Endothelial cell of umbilical vein (primary cell): ENCODE data around the gene THEMIS. TPM values are rescaled to one million over a fixed set of nuclear protein-coding genes. Genes with fewer than 3 reads are reported as not detected.

Experiments
- BruUV-seq: library from RNA; stranded (reverse); fragments of 400-500 nt; replicated peaks from 2 replicates; lab custom pipeline; 2021; lab: Mats Ljungman, UMichigan
- CTCF ChIA-PET: fragments of 300-600, 350-600 bp; sonication (Branson Sonifier 250); formaldehyde crosslinking; loops from one replicate; lab custom pipeline; 2021; ENCODE audit warnings: antibody characterized with exemption, inconsistent platforms; lab: Charles Lee
- POLR2A ChIA-PET: fragments of 300-600, 350-600 bp; sonication (Branson Sonifier 250); formaldehyde crosslinking; loops from one replicate; lab custom pipeline; 2021; ENCODE audit warnings: antibody characterized with exemption, inconsistent platforms; lab: Charles Lee
- DNase-seq: peaks from one replicate; pipeline ENCODE4 v3.0.0-alpha.2; 2011; ENCODE audit warnings: low read depth, low spot score
- FAIRE-seq: peaks from 2 replicates; lab custom pipeline; 2011; peaks lifted over from hg19 to GRCh38; lab: Jason Lieb, UNC
- H2AFZ ChIP-seq: 2 replicates; pipeline ENCODE4 v1.6.0; 2012; ENCODE audit warnings: low read depth, low read length, control low read depth, inconsistent platforms
- H3K27ac ChIP-seq: 2 replicates; pipeline ENCODE4 v1.5.1; 2011; ENCODE audit warnings: low read depth, mild to moderate bottlenecking, control low read depth, low read length, moderate library complexity; ENCODE audit not compliant: insufficient read depth
- H3K27me3 ChIP-seq, 2 experiments: 2 replicates each; pipeline versions ENCODE4 v1.6.0 to v1.6.1; 2011; ENCODE audit warnings: low read length in 2 of 2, mixed read lengths in 1 of 2; ENCODE audit not compliant: control insufficient read depth in 2 of 2, insufficient read depth in 2 of 2
- H3K36me3 ChIP-seq, 2 experiments: 2 replicates in 1 of 2; 3 replicates in 1 of 2; pipeline ENCODE4 v1.5.1; 2011; ENCODE audit warnings: low read length in 2 of 2, mild to moderate bottlenecking in 1 of 2, moderate library complexity in 1 of 2; ENCODE audit not compliant: control insufficient read depth in 2 of 2, insufficient read depth in 2 of 2; ENCODE audit errors: extremely low read depth in 1 of 2
- H3K4me1 ChIP-seq: 3 replicates; pipeline ENCODE4 v1.5.1; 2011; ENCODE audit warnings: mild to moderate bottlenecking, low read length; ENCODE audit not compliant: control insufficient read depth, insufficient read depth; ENCODE audit errors: extremely low read depth
- H3K4me2 ChIP-seq: 2 replicates; pipeline ENCODE4 v1.6.1; 2011; ENCODE audit warnings: low read length, control low read depth, mixed read lengths; ENCODE audit not compliant: insufficient read depth
- H3K4me3 ChIP-seq, 3 experiments: fragments of 200-600 bp in 1 of 3; sonication (generic), shearing (Covaris generic) in 1 of 3; replicated peaks in 1 of 3; 2 replicates each; pipeline ENCODE4 v1.5.1; 2011 to 2016; ENCODE audit warnings: control low read depth in 3 of 3, low read length in 3 of 3, mild to moderate bottlenecking in 2 of 3, inconsistent platforms in 1 of 3, low read depth in 1 of 3, moderate library complexity in 1 of 3; ENCODE audit not compliant: insufficient read depth in 1 of 3
- H3K79me2 ChIP-seq: 2 replicates; pipeline ENCODE4 v1.6.0; 2012; ENCODE audit warnings: low read length, inconsistent platforms; ENCODE audit not compliant: control insufficient read depth, insufficient read depth
- H3K9ac ChIP-seq: replicated peaks from 2 replicates; pipeline ENCODE3; 2011; ENCODE audit warnings: low read length, control low read depth; ENCODE audit not compliant: insufficient read depth; ENCODE audit errors: extremely low read depth
- H3K9me1 ChIP-seq: replicated peaks from 3 replicates; pipeline ENCODE4 v1.6.0; 2011; ENCODE audit warnings: mild to moderate bottlenecking, low read length; ENCODE audit not compliant: control insufficient read depth, insufficient read depth; ENCODE audit errors: extremely low read depth
- H3K9me3 ChIP-seq: replicated peaks from 2 replicates; pipeline ENCODE4 v1.5.1; 2012; ENCODE audit warnings: low read length, inconsistent platforms; ENCODE audit not compliant: control insufficient read depth, insufficient read depth
- H4K20me1 ChIP-seq: replicated peaks from 2 replicates; pipeline ENCODE3; 2011; ENCODE audit warnings: mild to moderate bottlenecking, low read length; ENCODE audit not compliant: control insufficient read depth, insufficient read depth; ENCODE audit errors: extremely low read depth
- CTCF ChIP-seq, 2 donors: IDR thresholded peaks; 1 replicate in 1 of 2; 2 replicates in 1 of 2; pipeline ENCODE4 v1.5.1; 2011; ENCODE audit warnings: low read length in 2 of 2, mild to moderate bottlenecking in 2 of 2, moderate library complexity in 2 of 2, control low read depth in 1 of 2, inconsistent platforms in 1 of 2, low read depth in 1 of 2; ENCODE audit not compliant: insufficient read depth in 1 of 2; ENCODE audit errors: extremely low read depth in 1 of 2
- EZH2 ChIP-seq: IDR thresholded peaks from 2 replicates; pipeline ENCODE4 v1.6.1; 2012; ENCODE audit warnings: borderline replicate concordance, low read depth, mild to moderate bottlenecking, moderate library complexity, low read length, inconsistent platforms; ENCODE audit not compliant: severe bottlenecking
- FOS ChIP-seq: IDR thresholded peaks from 2 replicates; pipeline ENCODE4 v1.6.1; 2011; ENCODE audit warnings: mild to moderate bottlenecking, low read length, moderate library complexity, borderline replicate concordance; ENCODE audit not compliant: insufficient read depth
- GATA2 ChIP-seq: IDR thresholded peaks from 2 replicates; pipeline ENCODE4 v1.7.0; 2011; ENCODE audit warnings: low read depth, mild to moderate bottlenecking, moderate library complexity, mixed read lengths, low read length; ENCODE audit not compliant: insufficient read length, insufficient read depth
- JUN ChIP-seq: IDR thresholded peaks from 2 replicates; pipeline ENCODE4 v1.6.1; 2011; ENCODE audit warnings: borderline replicate concordance, low read depth; ENCODE audit not compliant: insufficient read length, insufficient read depth
- MYC ChIP-seq: IDR thresholded peaks from one replicate; pipeline ENCODE4 v1.6.1; 2011; ENCODE audit warnings: mild to moderate bottlenecking, low read depth, low read length
- POLR2A ChIP-seq: IDR thresholded peaks from 2 replicates; pipeline ENCODE4 v1.6.1; 2012; ENCODE audit warnings: low read depth, mild to moderate bottlenecking, control low read depth, low read length
- POLR2AphosphoS5 ChIP-seq: IDR thresholded peaks from 2 replicates; pipeline ENCODE4 v1.6.1; 2012; ENCODE audit warnings: low read depth, mild to moderate bottlenecking, control low read depth, low read length, moderate library complexity; ENCODE audit not compliant: insufficient read depth
- dilution Hi-C: fragments of 300-500 bp; cut with MboI; formaldehyde crosslinking; loops from one replicate; pipeline ENCODE4 v1.15.0; 2019; ENCODE audit warnings: low sequenced_read_pairs; ENCODE audit not compliant: extremely low pct_ligation_motif_present
- intact Hi-C: fragments of 100-400 bp; cut with micrococcal nuclease; formaldehyde crosslinking; loops from one replicate; pipeline ENCODE4 v1.10.0; 2022
- polyA plus RNA-seq, 4 experiments: library from polyadenylated mRNA; depleted of rRNA in 3 of 4; stranded (reverse) in 3 of 4; unstranded in 1 of 4; fragments of >200 nt; gene quantifications; 2 replicates each; pipeline versions ENCODE4 v1.2.1 to v1.2.3, GENCODE V29; 2011 to 2012; ENCODE audit warnings: missing spikeins in 1 of 4
- total RNA-seq: library from RNA; stranded (reverse); gene quantifications from 2 replicates; pipeline ENCODE4 v1.2.3, GENCODE V29; 2021
- TF ChIP-seq, protein P1 (sequence below): IDR thresholded peaks from 2 replicates; pipeline ENCODE4 v1.6.1; 2011; ENCODE audit not compliant: insufficient read depth, insufficient read length

The THEMIS gene
- total and polyA plus RNA-seq, 2 donors (not counting 3 experiments of a cell fraction or from before 2014, with no cell fraction given), result not detected

DNA sequence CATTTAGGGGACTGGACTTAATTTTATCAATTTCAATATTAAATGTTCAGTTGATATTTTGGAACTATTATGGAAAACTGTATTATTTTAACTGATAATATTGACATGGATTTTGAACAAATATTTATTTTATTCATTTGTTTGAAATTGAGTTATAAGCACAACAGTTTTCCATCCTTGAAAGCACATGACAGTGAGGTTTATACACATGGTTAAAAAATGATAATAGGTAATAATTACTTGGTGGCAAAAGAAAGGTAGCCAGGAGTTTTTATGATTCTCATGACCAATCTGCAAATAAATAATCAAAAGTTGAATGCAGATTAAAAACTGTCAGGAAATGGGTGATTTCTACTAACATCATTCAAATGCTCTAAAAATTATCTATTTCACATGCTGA lies 210.3 kb downstream of the THEMIS start:
- Histone ChIP-seq H3K9me1 (no peaks in the 10 kb centered on the region), H3K79me2 (no peaks in the 10 kb centered on the region), H3K4me2 (no peak overlapping the region), H3K4me1 (no peaks in the 10 kb centered on the region), H3K9ac (no peak overlapping the region), H2AFZ (no peak overlapping the region), H4K20me1 (no peaks in the 10 kb centered on the region), H3K4me3 (no peak overlapping the region), H3K36me3 (no peaks in the 10 kb centered on the region), H3K9me3 (no peaks in the 10 kb centered on the region), H3K27ac (no peak overlapping the region), H3K27me3 (peaks cover 2 to 4% of the 10 kb centered on the region in 2 experiments)
- FAIRE-seq (no peak), DNase-seq (no peak)
- no TSS peak for BruUV-seq
- dilution Hi-C loops, result no loop called here
- ChIA-PET CTCF (interaction anchor here (1.0 to 2.2 kb wide), 11 partner anchors 11 to 389 kb away, joined by 3 to 10 read pairs (median 4); no protein-coding TSS in a partner anchor), POLR2A (no interaction called here)
- intact Hi-C loops, result no loop called here
- TF ChIP-seq CTCF (IDR thresholded peaks at IDR 0.05; ENCODE audit: extremely low read depth in 1 of 2, insufficient read depth in 1 of 2, low read depth in 1 of 2, low read length in 2 of 2), result no peak
- TF ChIP-seq POLR2A, result no peak
- TF ChIP-seq, protein P1, sequence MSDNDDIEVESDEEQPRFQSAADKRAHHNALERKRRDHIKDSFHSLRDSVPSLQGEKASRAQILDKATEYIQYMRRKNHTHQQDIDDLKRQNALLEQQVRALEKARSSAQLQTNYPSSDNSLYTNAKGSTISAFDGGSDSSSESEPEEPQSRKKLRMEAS, result no peak
- no peak for TF ChIP-seq EZH2
- no peak for TF ChIP-seq MYC
- TF ChIP-seq JUN, result no peak
- TF ChIP-seq GATA2, result no peak
- no peak for TF ChIP-seq POLR2AphosphoS5
- no peak for TF ChIP-seq FOS
